T-cell (primary cell): ENCODE data around the gene UCK2. TPM values are rescaled to one million over a fixed set of nuclear protein-coding genes. Genes with fewer than 3 reads are reported as not detected.
A peak's percentile ranks its signal among the peaks of the same experiment; 100 is the strongest.

Experiments used
- ATAC-seq, 4 experiments: fragments of 200-7000 bp in 3 of 4; fragments of 150-1000 bp in 1 of 4; cut with Tn5 transposase; replicated peaks in 1 of 4; 1 replicate in 3 of 4; 2 replicates in 1 of 4; pipeline ENCODE4 v1.10.0; 2021; ENCODE audit warnings: moderate library complexity in 3 of 4, mild to moderate bottlenecking in 2 of 4, moderate number of reproducible peaks in 1 of 4
- CTCF ChIA-PET, 2 donors: fragments of 300-600 bp; sonication (Branson Sonifier 250); formaldehyde crosslinking; loops; one replicate each; lab custom pipeline; 2022; ENCODE audit warnings: antibody characterized with exemption in 2 of 2; lab: Charles Lee
- POLR2A ChIA-PET, 2 donors: fragments of 300-600 bp; sonication (Branson Sonifier 250); formaldehyde crosslinking; loops; one replicate each; lab custom pipeline; 2022; ENCODE audit warnings: antibody characterized with exemption in 2 of 2; lab: Charles Lee
- DNase-seq, 35 experiments: peaks; one replicate each; pipeline versions ENCODE4 v3.0.0 to v3.0.0-alpha.2; 2013 to 2023
- H3K27ac ChIP-seq: one replicate; pipeline ENCODE4 v1.5.1; 2013; ENCODE audit warnings: low read length
- H3K27me3 ChIP-seq, 2 experiments: replicated peaks in 1 of 2; 1 replicate in 1 of 2; 2 replicates in 1 of 2; pipeline versions ENCODE4 v1.6.1 to v1.7.0; 2013; ENCODE audit warnings: low read length in 1 of 2, mixed read lengths in 1 of 2; ENCODE audit not compliant: control insufficient read depth in 2 of 2, insufficient read depth in 2 of 2; ENCODE audit errors: extremely low read depth in 1 of 2
- H3K36me3 ChIP-seq, 2 donors: 1 replicate in 1 of 2; 2 replicates in 1 of 2; pipeline versions ENCODE4 v1.6.1 to v1.7.0; 2013; ENCODE audit warnings: low read length in 1 of 2; ENCODE audit not compliant: control insufficient read depth in 2 of 2, insufficient read depth in 1 of 2; ENCODE audit errors: extremely low read depth in 1 of 2
- H3K4me1 ChIP-seq, 2 experiments: 1 replicate in 1 of 2; 2 replicates in 1 of 2; pipeline versions ENCODE4 v1.6.1 to v1.7.0; 2013; ENCODE audit warnings: low read length in 2 of 2, mixed read lengths in 1 of 2; ENCODE audit not compliant: insufficient read depth in 2 of 2, control insufficient read depth in 1 of 2; ENCODE audit errors: extremely low read depth in 1 of 2
- H3K4me3 ChIP-seq, 2 donors: 1 replicate in 1 of 2; 2 replicates in 1 of 2; pipeline versions ENCODE4 v1.5.1 to v1.7.0; 2013; ENCODE audit warnings: mild to moderate bottlenecking in 2 of 2, low read length in 1 of 2, moderate library complexity in 1 of 2; ENCODE audit not compliant: control insufficient read depth in 1 of 2; ENCODE audit errors: extremely low read depth in 1 of 2
- H3K9me3 ChIP-seq: 2 replicates; pipeline ENCODE4 v1.7.0; 2013
- H3K27ac Mint-ChIP-seq, 2 donors: one replicate each; pipeline ENCODE4 v1.8.0; 2020 to 2021; ENCODE audit warnings: mild to moderate bottlenecking in 2 of 2, mixed read lengths in 2 of 2
- H3K27me3 Mint-ChIP-seq, 2 donors: one replicate each; pipeline ENCODE4 v1.8.0; 2021 to 2022; ENCODE audit warnings: mixed read lengths in 2 of 2
- H3K36me3 Mint-ChIP-seq: one replicate; pipeline ENCODE4 v1.8.0; 2021; ENCODE audit warnings: mixed read lengths
- H3K4me1 Mint-ChIP-seq, 3 donors: one replicate each; pipeline ENCODE4 v1.8.0; 2020 to 2022; ENCODE audit warnings: mixed read lengths in 3 of 3, mild to moderate bottlenecking in 1 of 3
- H3K4me3 Mint-ChIP-seq, 3 donors: one replicate each; pipeline ENCODE4 v1.8.0; 2020 to 2022; ENCODE audit warnings: mild to moderate bottlenecking in 3 of 3, mixed read lengths in 3 of 3, moderate library complexity in 3 of 3
- H3K9me3 Mint-ChIP-seq, 3 donors: one replicate each; pipeline ENCODE4 v1.8.0; 2020 to 2022; ENCODE audit warnings: mixed read lengths in 3 of 3
- WGBS: methylation state at CpG from one replicate; pipeline ENCODE4 v1.1.5; 2013; ENCODE audit warnings: missing lambda C conversion rate; ENCODE audit not compliant: insufficient coverage; 5-methylcytosine and 5-hydroxymethylcytosine counted together
- total RNA-seq, 35 experiments: library from RNA in 6 of 35; stranded (reverse) in 6 of 35; fragments of 120-200 nt in 1 of 35; gene quantifications; one replicate each; pipeline versions ENCODE4 v1.2.1 to v1.2.4 and lab custom pipeline; 2013 to 2026

The UCK2 gene
- total RNA-seq, 5 donors from 2014 or later (not counting 1 experiment from before 2014, with no cell fraction given), result 2.8 to 9.0 (median 6.9) TPM

GRCh38 chr1:165849353-165850133 lies 22.1 kb downstream of the UCK2 start:
- H3K4me3 ChIP-seq, result no peak overlapping the region
- no peak overlapping the region for H3K4me3 Mint-ChIP-seq
- DNase-seq, result no peak
- H3K36me3 Mint-ChIP-seq, result no peaks in the 10 kb centered on the region
- H3K27ac Mint-ChIP-seq, result no peak overlapping the region
- no peaks in the 10 kb centered on the region for H3K36me3 ChIP-seq
- ChIA-PET CTCF (no interaction called here), POLR2A (interaction anchor here in 1 of 2 donors (0.6 kb wide), 1 partner anchor 455 kb away, joined by 4 read pairs; no protein-coding TSS in a partner anchor)
- ATAC-seq, result no peak
- no peak overlapping the region for H3K27ac ChIP-seq
- peaks cover 15 to 27% (median 24%) of the 10 kb centered on the region in 3 donors for H3K4me1 Mint-ChIP-seq
- H3K9me3 ChIP-seq, result no peaks in the 10 kb centered on the region
- H3K27me3 Mint-ChIP-seq, result no peaks in the 10 kb centered on the region
- no peaks in the 10 kb centered on the region for H3K27me3 ChIP-seq
- H3K4me1 ChIP-seq, result peaks cover 5 to 13% of the 10 kb centered on the region in 2 experiments
- peaks cover 0 to 2% (median 0%) of the 10 kb centered on the region in 3 donors for H3K9me3 Mint-ChIP-seq
- 68% methylated on average over 4 of the region's 7 CpGs for WGBS

- DNase-seq (peak in 1 of 35 experiments; percentile 5), ATAC-seq (peak in 1 of 4 experiments; percentile 27)
- CTCF ChIA-PET, result interaction anchor here in 1 of 2 donors (0.6 kb wide), 1 partner anchor 10 kb away, joined by 3 read pairs; no protein-coding TSS in a partner anchor
- Histone ChIP-seq H3K4me3 (no peak overlapping the region), H3K27me3 (no peaks in the 10 kb centered on the region), H3K9me3 (no peaks in the 10 kb centered on the region), H3K4me1 (peaks cover 5 to 13% of the 10 kb centered on the region in 2 experiments), H3K27ac (no peak overlapping the region), H3K36me3 (no peaks in the 10 kb centered on the region)
- Mint-ChIP-seq H3K27ac (peak overlapping the region; percentile 36 to 37), H3K36me3 (no peaks in the 10 kb centered on the region), H3K4me3 (peak overlapping the region in 1 of 3 donors; percentile 6), H3K9me3 (peaks cover 0 to 2% (median 0%) of the 10 kb centered on the region in 3 donors), H3K4me1 (peaks cover 15 to 27% (median 24%) of the 10 kb centered on the region in 3 donors), H3K27me3 (no peaks in the 10 kb centered on the region)
- POLR2A ChIA-PET, result interaction anchor here in 1 of 2 donors (0.6 kb wide), 1 partner anchor 12 kb away, joined by 3 read pairs; no protein-coding TSS in a partner anchor
- 50% methylated on average over 1 of the region's 4 CpGs for WGBS
These were observed 23.7 kb downstream of the UCK2 start for GRCh38 chr1:165851034-165851658.

- H3K4me1 Mint-ChIP-seq, result peaks cover 15 to 24% (median 21%) of the 10 kb centered on the region in 3 donors
- no peak overlapping the region for H3K4me3 Mint-ChIP-seq
- no peaks in the 10 kb centered on the region for H3K9me3 ChIP-seq
- H3K27ac ChIP-seq, result no peak overlapping the region
- peaks cover 0 to 2% (median 0%) of the 10 kb centered on the region in 3 donors for H3K9me3 Mint-ChIP-seq
- 83% methylated on average over 1 of the region's 2 CpGs for WGBS
- ATAC-seq (no peak), DNase-seq (no peak)
- no peaks in the 10 kb centered on the region for H3K36me3 Mint-ChIP-seq
- H3K27ac Mint-ChIP-seq, result no peak overlapping the region
- CTCF ChIA-PET, result no interaction called here
- H3K27me3 ChIP-seq, result no peaks in the 10 kb centered on the region
- no peak overlapping the region for H3K4me3 ChIP-seq
- H3K36me3 ChIP-seq, result no peaks in the 10 kb centered on the region
- H3K27me3 Mint-ChIP-seq, result no peaks in the 10 kb centered on the region
- POLR2A ChIA-PET, result no interaction called here
- peaks cover 5 to 13% of the 10 kb centered on the region in 2 experiments for H3K4me1 ChIP-seq
These were observed 25.5 kb downstream of the UCK2 start for GRCh38 chr1:165852871-165853270.

- ATAC-seq, result no peak
- peaks cover 0 to under 1% (median 0%) of the 10 kb centered on the region in 3 donors for H3K9me3 Mint-ChIP-seq
- no peak overlapping the region for H3K27ac Mint-ChIP-seq
- peaks cover 15 to 24% (median 21%) of the 10 kb centered on the region in 3 donors for H3K4me1 Mint-ChIP-seq
- no peak overlapping the region for H3K4me3 Mint-ChIP-seq
- Histone ChIP-seq H3K4me1 (peaks cover 5 to 13% of the 10 kb centered on the region in 2 experiments), H3K9me3 (no peaks in the 10 kb centered on the region), H3K27ac (no peak overlapping the region), H3K4me3 (no peak overlapping the region), H3K36me3 (no peaks in the 10 kb centered on the region), H3K27me3 (no peaks in the 10 kb centered on the region)
- DNase-seq, result no peak
- CTCF ChIA-PET, result no interaction called here
- POLR2A ChIA-PET, result no interaction called here
- H3K36me3 Mint-ChIP-seq, result no peaks in the 10 kb centered on the region
- no peaks in the 10 kb centered on the region for H3K27me3 Mint-ChIP-seq
- no CpG with 5 or more reads among the region's 2 CpGs for WGBS
These were observed 26.2 kb downstream of the UCK2 start for GRCh38 chr1:165853528-165854075.

- WGBS, result 53% methylated on average over 4 of the region's 7 CpGs
- Histone ChIP-seq H3K36me3 (no peaks in the 10 kb centered on the region), H3K4me3 (no peak overlapping the region), H3K9me3 (no peaks in the 10 kb centered on the region), H3K27me3 (no peaks in the 10 kb centered on the region), H3K4me1 (peaks cover 5 to 13% of the 10 kb centered on the region in 2 experiments), H3K27ac (no peak overlapping the region)
- peak in 1 of 35 experiments; percentile 19 for DNase-seq
- POLR2A ChIA-PET, result no interaction called here
- no peak for ATAC-seq
- CTCF ChIA-PET, result no interaction called here
- Mint-ChIP-seq H3K27ac (no peak overlapping the region), H3K36me3 (no peaks in the 10 kb centered on the region), H3K9me3 (no peaks in the 10 kb centered on the region), H3K4me1 (peaks cover 15 to 23% (median 21%) of the 10 kb centered on the region in 3 donors), H3K27me3 (no peaks in the 10 kb centered on the region), H3K4me3 (no peak overlapping the region)
These were observed 26.9 kb downstream of the UCK2 start for GRCh38 chr1:165854101-165854845.
